NT2/D1 (cell line): Measurements from ENCODE around the gene LPIN1.

Experiments used
- YY1 ChIP-seq: IDR thresholded peaks from 2 replicates; pipeline ENCODE4 v1.6.1; 2011; ENCODE audit not compliant: insufficient read length, insufficient read depth
- ZNF274 ChIP-seq: IDR thresholded peaks from 2 replicates; pipeline ENCODE4 v1.6.1; 2011; ENCODE audit warnings: mild to moderate bottlenecking, low read depth, low read length

GRCh38 chr2:11784747-11785610 is 38.5 kb downstream of the LPIN1 start:
- TF ChIP-seq YY1 = no peak
- no peak for TF ChIP-seq ZNF274
